PC-9 (cell line): ENCODE data around the gene DUSP7. TPM values are rescaled to one million over a fixed set of nuclear protein-coding genes. Genes with fewer than 3 reads are reported as not detected.

ENCODE experiments used
- BruUV-seq: library from RNA; stranded (reverse); fragments of 400-500 nt; replicated peaks from 2 replicates; lab custom pipeline; 2021; lab: Mats Ljungman, UMichigan
- CTCF ChIA-PET: fragments of 300-600 bp; sonication (Branson Sonifier 250); formaldehyde crosslinking; loops from one replicate; lab custom pipeline; 2022; ENCODE audit warnings: antibody characterized with exemption; lab: Charles Lee
- POLR2A ChIA-PET: fragments of 300-600 bp; sonication (Branson Sonifier 250); formaldehyde crosslinking; loops from one replicate; lab custom pipeline; 2022; ENCODE audit warnings: antibody characterized with exemption; ENCODE audit not compliant: unreplicated experiment; lab: Charles Lee
- DNase-seq, 2 experiments: peaks; one replicate each; pipeline versions ENCODE4 v3.0.0 to v3.0.0-alpha.2; 2015 to 2022; ENCODE audit warnings: mixed read lengths in 1 of 2
- H2AFZ ChIP-seq: fragments of 200-600 bp; sonication (generic); 2 replicates; pipeline ENCODE4 v1.8.1; 2017; ENCODE audit warnings: antibody characterized with exemption
- H3F3A ChIP-seq: fragments of 200-600 bp; sonication (generic); 2 replicates; pipeline ENCODE4 v1.8.1; 2017; ENCODE audit warnings: antibody characterized with exemption, mild to moderate bottlenecking, low read depth; ENCODE audit not compliant: insufficient read depth
- H3K27ac ChIP-seq: fragments of 200-600 bp; sonication (generic); 2 replicates; pipeline ENCODE4 v1.6.1; 2016; ENCODE audit warnings: mixed run types
- H3K27me3 ChIP-seq: fragments of 200-600 bp; sonication (generic); 2 replicates; pipeline ENCODE4 v1.6.1; 2016; ENCODE audit warnings: low read depth, mixed run types; ENCODE audit not compliant: insufficient read depth
- H3K36me3 ChIP-seq: fragments of 200-600 bp; sonication (generic); 2 replicates; pipeline ENCODE4 v1.6.1; 2016; ENCODE audit warnings: low read depth, mixed run types
- H3K4me1 ChIP-seq: fragments of 200-600 bp; sonication (generic); replicated peaks from 2 replicates; pipeline ENCODE4 v1.6.1; 2016; ENCODE audit warnings: mixed run types; ENCODE audit not compliant: insufficient read depth
- H3K4me2 ChIP-seq: fragments of 200-600 bp; sonication (generic); 2 replicates; pipeline ENCODE4 v1.6.1; 2017; ENCODE audit warnings: mixed run types
- H3K4me3 ChIP-seq: fragments of 200-600 bp; sonication (generic); 2 replicates; pipeline ENCODE4 v1.6.1; 2016; ENCODE audit warnings: mixed run types
- H3K79me2 ChIP-seq: fragments of 200-600 bp; sonication (generic); 2 replicates; pipeline ENCODE4 v1.6.1; 2017; ENCODE audit warnings: low read depth, mixed run types
- H3K9me2 ChIP-seq: fragments of 200-600 bp; sonication (generic); 2 replicates; pipeline ENCODE4 v1.8.1; 2017; ENCODE audit warnings: mild to moderate bottlenecking; ENCODE audit not compliant: insufficient read depth
- H3K9me3 ChIP-seq: fragments of 200-600 bp; sonication (generic); 2 replicates; pipeline ENCODE4 v1.8.1; 2016; ENCODE audit warnings: low read depth; ENCODE audit not compliant: insufficient read depth
- H4K20me1 ChIP-seq: fragments of 200-600 bp; sonication (generic); 2 replicates; pipeline ENCODE4 v1.8.1; 2017; ENCODE audit not compliant: insufficient read depth
- EZH2 ChIP-seq: fragments of 200-600 bp; sonication (generic); IDR thresholded peaks from 2 replicates; pipeline ENCODE4 v1.8.0; 2017; ENCODE audit warnings: antibody characterized with exemption, low read depth
- intact Hi-C: fragments of 100-400 bp; cut with micrococcal nuclease; formaldehyde crosslinking; loops from one replicate; pipeline ENCODE4 v1.10.0; 2022; ENCODE audit not compliant: unreplicated experiment
- total RNA-seq: library from RNA; stranded (reverse); gene quantifications from 2 replicates; pipeline ENCODE4 v1.2.3, GENCODE V29; 2021
- TF ChIP-seq, protein P1 (sequence below): fragments of 200-600 bp; sonication (generic); conservative IDR thresholded peaks from 2 replicates; pipeline ENCODE4 v1.6.1; 2017; ENCODE audit warnings: mixed run types, antibody characterized with exemption, mild to moderate bottlenecking, moderate library complexity

Gene DUSP7
- total RNA-seq, 1 experiment from 2014 or later = 9.5 TPM

DNA sequence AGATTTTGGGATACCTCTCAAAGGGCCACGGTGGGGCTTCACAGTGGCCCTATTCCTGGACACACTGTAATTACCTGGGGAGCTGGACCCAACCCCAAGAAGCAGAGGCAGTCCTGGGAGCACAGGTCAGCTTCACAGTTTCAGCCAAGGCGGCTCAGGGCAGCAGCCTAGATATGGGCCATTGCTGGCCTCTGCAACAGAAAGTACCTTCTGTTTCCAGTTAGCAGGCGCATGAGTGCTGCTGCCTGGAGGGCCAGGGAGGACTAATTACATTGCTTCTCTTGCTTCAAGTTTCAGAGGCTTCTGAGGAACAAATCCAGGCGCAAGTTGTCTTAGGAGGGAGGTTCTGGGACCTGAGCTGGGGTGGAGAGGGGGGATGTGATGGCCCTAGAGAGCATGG is 13.5 kb upstream of the DUSP7 start:
- H3K79me2 ChIP-seq = no peaks in the 10 kb centered on the region
- intact Hi-C loops = no loop called here
- no TSS peak for BruUV-seq
- no peaks in the 10 kb centered on the region for H3F3A ChIP-seq
- H3K4me2 ChIP-seq = no peak overlapping the region
- ChIA-PET POLR2A (no interaction called here), CTCF (no interaction called here)
- TF ChIP-seq EZH2 = no peak
- TF ChIP-seq, protein P1, sequence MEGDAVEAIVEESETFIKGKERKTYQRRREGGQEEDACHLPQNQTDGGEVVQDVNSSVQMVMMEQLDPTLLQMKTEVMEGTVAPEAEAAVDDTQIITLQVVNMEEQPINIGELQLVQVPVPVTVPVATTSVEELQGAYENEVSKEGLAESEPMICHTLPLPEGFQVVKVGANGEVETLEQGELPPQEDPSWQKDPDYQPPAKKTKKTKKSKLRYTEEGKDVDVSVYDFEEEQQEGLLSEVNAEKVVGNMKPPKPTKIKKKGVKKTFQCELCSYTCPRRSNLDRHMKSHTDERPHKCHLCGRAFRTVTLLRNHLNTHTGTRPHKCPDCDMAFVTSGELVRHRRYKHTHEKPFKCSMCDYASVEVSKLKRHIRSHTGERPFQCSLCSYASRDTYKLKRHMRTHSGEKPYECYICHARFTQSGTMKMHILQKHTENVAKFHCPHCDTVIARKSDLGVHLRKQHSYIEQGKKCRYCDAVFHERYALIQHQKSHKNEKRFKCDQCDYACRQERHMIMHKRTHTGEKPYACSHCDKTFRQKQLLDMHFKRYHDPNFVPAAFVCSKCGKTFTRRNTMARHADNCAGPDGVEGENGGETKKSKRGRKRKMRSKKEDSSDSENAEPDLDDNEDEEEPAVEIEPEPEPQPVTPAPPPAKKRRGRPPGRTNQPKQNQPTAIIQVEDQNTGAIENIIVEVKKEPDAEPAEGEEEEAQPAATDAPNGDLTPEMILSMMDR = no peak
- no peaks in the 10 kb centered on the region for H3K27me3 ChIP-seq
- no peaks in the 10 kb centered on the region for H3K9me2 ChIP-seq
- no peaks in the 10 kb centered on the region for H4K20me1 ChIP-seq
- H2AFZ ChIP-seq = no peak overlapping the region
- H3K4me3 ChIP-seq = no peak overlapping the region
- no peaks in the 10 kb centered on the region for H3K4me1 ChIP-seq
- no peak overlapping the region for H3K27ac ChIP-seq
- DNase-seq = no peak
- no peaks in the 10 kb centered on the region for H3K36me3 ChIP-seq
- no peaks in the 10 kb centered on the region for H3K9me3 ChIP-seq

DNA sequence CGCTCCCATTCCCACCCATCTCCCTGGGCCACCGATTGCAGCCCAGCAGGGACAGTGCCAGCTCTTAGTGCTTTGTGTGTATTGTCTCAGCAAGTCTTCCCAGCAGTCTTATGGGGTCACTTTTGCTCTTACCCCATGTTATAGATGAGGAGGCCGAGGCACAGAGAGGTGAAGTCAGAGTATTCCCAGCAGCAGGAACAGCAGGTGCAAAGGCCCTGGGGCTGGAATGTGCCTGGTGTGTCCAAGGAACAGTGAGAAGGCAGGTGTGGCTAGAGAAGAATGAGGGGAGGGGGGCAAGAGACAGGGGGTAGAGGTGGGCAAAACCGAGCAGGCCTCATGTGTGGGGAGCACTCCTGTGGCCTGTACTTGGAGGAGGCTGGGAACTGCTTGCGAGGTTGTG is 12.8 kb upstream of the DUSP7 start:
- CTCF ChIA-PET = no interaction called here

DNA sequence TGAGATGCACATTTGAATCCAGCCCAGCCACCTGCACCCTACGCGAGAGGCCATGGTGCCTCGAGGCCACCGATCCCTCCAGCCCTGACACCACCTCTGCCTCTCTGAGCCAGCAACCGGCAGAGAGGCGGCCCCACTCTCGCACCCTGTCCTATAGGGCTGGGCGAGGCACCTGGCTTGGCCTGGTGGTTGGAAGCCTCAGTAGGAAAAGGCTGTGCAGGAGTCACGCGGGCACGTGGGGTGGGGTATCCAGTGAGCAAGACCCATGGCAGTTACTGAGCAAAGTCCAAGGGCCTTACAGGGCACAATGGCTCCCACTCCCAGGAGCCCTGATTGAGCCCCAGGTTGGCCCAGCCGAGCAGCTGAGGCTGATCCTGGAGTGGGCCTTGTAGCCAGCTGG is 12.4 kb upstream of the DUSP7 start:
- H3F3A ChIP-seq = no peaks in the 10 kb centered on the region
- intact Hi-C loops = no loop called here
- H3K9me2 ChIP-seq = no peaks in the 10 kb centered on the region
- no peak overlapping the region for H3K4me2 ChIP-seq
- H3K79me2 ChIP-seq = no peaks in the 10 kb centered on the region
- H3K4me3 ChIP-seq = no peak overlapping the region
- no peak for DNase-seq
- H3K9me3 ChIP-seq = no peaks in the 10 kb centered on the region
- H4K20me1 ChIP-seq = no peaks in the 10 kb centered on the region
- no peaks in the 10 kb centered on the region for H3K36me3 ChIP-seq
- H3K27me3 ChIP-seq = no peaks in the 10 kb centered on the region
- H3K4me1 ChIP-seq = no peaks in the 10 kb centered on the region
- H3K27ac ChIP-seq = no peak overlapping the region
- no peak overlapping the region for H2AFZ ChIP-seq
- POLR2A ChIA-PET = no interaction called here
- no TSS peak for BruUV-seq
- CTCF ChIA-PET = no interaction called here
- TF ChIP-seq, protein P1 = no peak
- no peak for TF ChIP-seq EZH2

More for the DNA sequence above, 12.8 kb upstream of the DUSP7 start:
- TF ChIP-seq EZH2 = no peak
- TF ChIP-seq, protein P1 = no peak
- no peaks in the 10 kb centered on the region for H3K27me3 ChIP-seq
- no TSS peak for BruUV-seq
- H3F3A ChIP-seq = no peaks in the 10 kb centered on the region
- H3K36me3 ChIP-seq = no peaks in the 10 kb centered on the region
- no peaks in the 10 kb centered on the region for H3K4me1 ChIP-seq
- no peak overlapping the region for H3K27ac ChIP-seq
- no peak overlapping the region for H2AFZ ChIP-seq
- H3K4me3 ChIP-seq = no peak overlapping the region
- POLR2A ChIA-PET = no interaction called here
- no peak for DNase-seq
- intact Hi-C loops = no loop called here
- H4K20me1 ChIP-seq = no peaks in the 10 kb centered on the region
- no peaks in the 10 kb centered on the region for H3K79me2 ChIP-seq
- H3K9me2 ChIP-seq = no peaks in the 10 kb centered on the region
- no peak overlapping the region for H3K4me2 ChIP-seq
- no peaks in the 10 kb centered on the region for H3K9me3 ChIP-seq
